ENCODE measurements around the gene LSS. TPM values are rescaled to one million over a fixed set of nuclear protein-coding genes. Genes with fewer than 3 reads are reported as not detected.
"Not testable (repeated sequence)": the region's sequence is repeated elsewhere in the genome, so short reads cannot be mapped to it uniquely, and the experiment has no call there.

Gene LSS
- total RNA-seq, 1 donor from 2014 or later: 92.0 TPM

GRCh38 chr21:46205166-46205565 lies 23.4 kb downstream of the LSS start:
- Mint-ChIP-seq H3K27ac (ENCODE audit: unreplicated experiment) (no peak overlapping the region), H3K4me3 (ENCODE audit: unreplicated experiment) (no peak overlapping the region), H3K36me3 (ENCODE audit: unreplicated experiment) (peaks cover 41% of the 10 kb centered on the region), H3K4me1 (ENCODE audit: unreplicated experiment) (no peaks in the 10 kb centered on the region), H3K27me3 (ENCODE audit: unreplicated experiment) (no peaks in the 10 kb centered on the region), H3K9me3 (ENCODE audit: unreplicated experiment) (no peaks in the 10 kb centered on the region)
- DNase-seq (ENCODE audit: extremely low spot score, unreplicated experiment): no peak
- TF ChIP-seq, protein P1, sequence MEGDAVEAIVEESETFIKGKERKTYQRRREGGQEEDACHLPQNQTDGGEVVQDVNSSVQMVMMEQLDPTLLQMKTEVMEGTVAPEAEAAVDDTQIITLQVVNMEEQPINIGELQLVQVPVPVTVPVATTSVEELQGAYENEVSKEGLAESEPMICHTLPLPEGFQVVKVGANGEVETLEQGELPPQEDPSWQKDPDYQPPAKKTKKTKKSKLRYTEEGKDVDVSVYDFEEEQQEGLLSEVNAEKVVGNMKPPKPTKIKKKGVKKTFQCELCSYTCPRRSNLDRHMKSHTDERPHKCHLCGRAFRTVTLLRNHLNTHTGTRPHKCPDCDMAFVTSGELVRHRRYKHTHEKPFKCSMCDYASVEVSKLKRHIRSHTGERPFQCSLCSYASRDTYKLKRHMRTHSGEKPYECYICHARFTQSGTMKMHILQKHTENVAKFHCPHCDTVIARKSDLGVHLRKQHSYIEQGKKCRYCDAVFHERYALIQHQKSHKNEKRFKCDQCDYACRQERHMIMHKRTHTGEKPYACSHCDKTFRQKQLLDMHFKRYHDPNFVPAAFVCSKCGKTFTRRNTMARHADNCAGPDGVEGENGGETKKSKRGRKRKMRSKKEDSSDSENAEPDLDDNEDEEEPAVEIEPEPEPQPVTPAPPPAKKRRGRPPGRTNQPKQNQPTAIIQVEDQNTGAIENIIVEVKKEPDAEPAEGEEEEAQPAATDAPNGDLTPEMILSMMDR (IDR thresholded peaks at IDR 0.05): no peak

- TF ChIP-seq, protein P1 (IDR thresholded peaks at IDR 0.05): no peak
- no peaks in the 10 kb centered on the region for H3K9me3 Mint-ChIP-seq (ENCODE audit: unreplicated experiment)
- no peaks in the 10 kb centered on the region for H3K27me3 Mint-ChIP-seq (ENCODE audit: unreplicated experiment)
- no peak overlapping the region for H3K27ac Mint-ChIP-seq (ENCODE audit: unreplicated experiment)
- H3K4me3 Mint-ChIP-seq (ENCODE audit: unreplicated experiment): no peak overlapping the region
- H3K36me3 Mint-ChIP-seq (ENCODE audit: unreplicated experiment): peaks cover 53% of the 10 kb centered on the region
- H3K4me1 Mint-ChIP-seq (ENCODE audit: unreplicated experiment): no peaks in the 10 kb centered on the region
- DNase-seq (ENCODE audit: extremely low spot score, unreplicated experiment): no peak
Observed at GRCh38 chr21:46203203-46203600, 25.4 kb downstream of the LSS start.

- TF ChIP-seq, protein P1 (IDR thresholded peaks at IDR 0.05): no peak
- H3K36me3 Mint-ChIP-seq (ENCODE audit: unreplicated experiment): peaks cover 54% of the 10 kb centered on the region
- no peak overlapping the region for H3K27ac Mint-ChIP-seq (ENCODE audit: unreplicated experiment)
Observed at GRCh38 chr21:46202592-46203202, 25.9 kb downstream of the LSS start.

DNA sequence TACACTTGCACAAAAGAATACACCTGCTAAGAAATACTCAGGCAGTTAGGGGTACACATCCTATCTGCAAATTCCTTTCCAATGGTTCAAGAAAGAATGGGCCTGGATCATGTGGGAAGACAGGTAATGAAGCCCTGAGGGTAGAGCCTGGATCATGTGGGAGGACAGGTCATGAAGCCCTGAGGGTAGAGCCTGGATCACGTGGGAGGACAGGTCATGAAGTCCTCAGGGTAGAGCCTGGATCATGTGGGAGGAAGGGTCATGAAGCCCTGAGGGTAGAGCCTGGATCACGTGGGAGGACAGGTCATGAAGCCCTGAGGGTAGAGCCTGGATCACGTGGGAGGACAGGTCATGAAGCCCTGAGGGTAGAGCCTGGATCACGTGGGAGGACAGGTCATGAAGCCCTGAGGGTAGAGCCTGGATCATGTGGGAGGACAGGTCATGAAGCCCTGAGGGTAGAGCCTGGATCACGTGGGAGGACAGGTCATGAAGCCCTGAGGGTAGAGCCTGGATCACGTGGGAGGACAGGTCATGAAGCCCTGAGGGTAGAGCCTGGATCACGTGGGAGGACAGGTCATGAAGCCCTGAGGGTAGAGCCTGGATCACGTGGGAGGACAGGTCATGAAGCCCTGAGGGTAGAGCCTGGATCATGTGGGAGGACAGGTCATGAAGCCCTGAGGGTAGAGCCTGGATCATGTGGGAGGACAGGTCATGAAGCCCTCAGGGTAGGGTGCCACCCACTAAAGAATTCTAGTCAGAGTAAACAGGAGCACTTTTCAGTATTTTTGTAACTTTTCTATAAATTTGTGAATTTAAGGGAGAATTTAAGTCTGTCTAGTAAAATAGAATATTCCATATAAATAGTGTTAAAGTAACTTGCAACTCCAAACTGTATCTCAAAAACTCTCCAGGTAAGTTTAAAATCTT lies 27.4 kb downstream of the LSS start:
- peaks cover 66% of the 10 kb centered on the region for H3K36me3 Mint-ChIP-seq (ENCODE audit: unreplicated experiment)
- not testable (repeated sequence) for H3K9me3 Mint-ChIP-seq (ENCODE audit: unreplicated experiment); H3K27ac Mint-ChIP-seq (ENCODE audit: unreplicated experiment)

More at GRCh38 chr21:46202592-46203202, 25.9 kb downstream of the LSS start:
- Mint-ChIP-seq H3K27me3 (ENCODE audit: unreplicated experiment) (no peaks in the 10 kb centered on the region), H3K4me1 (ENCODE audit: unreplicated experiment) (no peaks in the 10 kb centered on the region), H3K4me3 (ENCODE audit: unreplicated experiment) (no peak overlapping the region), H3K9me3 (ENCODE audit: unreplicated experiment) (no peaks in the 10 kb centered on the region)
- DNase-seq (ENCODE audit: extremely low spot score, unreplicated experiment): no peak

DNA sequence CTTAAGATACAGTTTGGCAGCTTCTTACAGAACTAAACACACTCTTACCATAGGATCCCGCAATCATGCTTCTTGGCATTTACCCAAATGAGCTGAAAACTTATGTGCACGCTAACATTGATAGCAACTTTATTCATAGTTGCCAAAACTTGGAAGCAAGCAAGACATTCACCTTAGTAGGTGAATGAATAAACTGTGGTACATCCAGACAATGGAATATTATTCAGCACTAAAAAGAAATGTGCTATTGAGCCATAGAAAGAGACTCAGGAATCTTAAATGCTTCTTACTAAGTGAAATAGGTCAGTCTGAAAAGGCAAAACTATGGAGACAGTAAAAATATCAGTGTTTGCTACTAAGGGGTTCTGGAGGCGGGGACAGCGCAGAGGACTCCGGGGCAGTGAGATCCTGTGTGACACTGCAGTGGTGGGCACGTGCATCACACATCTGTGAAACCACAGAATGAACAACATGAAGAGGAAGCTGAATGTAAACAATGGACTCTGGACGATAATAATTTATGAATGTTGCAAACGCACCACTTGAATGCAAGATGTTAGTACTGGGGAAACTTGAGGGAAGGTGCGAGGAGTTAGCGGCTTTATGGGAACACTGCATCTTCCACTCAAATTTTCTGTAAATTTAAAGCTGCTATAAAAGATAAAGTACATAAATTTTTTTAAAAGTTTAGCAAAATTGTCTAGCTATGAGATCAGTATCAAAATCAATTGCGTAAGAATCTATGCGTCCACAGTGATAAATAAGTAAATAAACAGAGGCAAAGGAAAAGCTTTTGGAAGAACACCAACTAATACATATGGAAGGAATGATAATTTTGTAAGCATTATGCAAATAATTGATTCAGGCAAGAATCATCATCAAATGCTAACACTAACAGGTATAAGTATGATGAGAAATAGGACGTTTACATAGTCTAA lies 28.9 kb downstream of the LSS start:
- peaks cover 61% of the 10 kb centered on the region for H3K36me3 Mint-ChIP-seq (ENCODE audit: unreplicated experiment)
- TF ChIP-seq, protein P1 (IDR thresholded peaks at IDR 0.05): no peak

More for the DNA sequence above, 27.4 kb downstream of the LSS start:
- H3K27me3 Mint-ChIP-seq (ENCODE audit: unreplicated experiment); H3K4me3 Mint-ChIP-seq (ENCODE audit: unreplicated experiment); DNase-seq (ENCODE audit: extremely low spot score, unreplicated experiment); H3K4me1 Mint-ChIP-seq (ENCODE audit: unreplicated experiment): not testable (repeated sequence)

More for the DNA sequence above, 28.9 kb downstream of the LSS start:
- Mint-ChIP-seq H3K4me1 (ENCODE audit: unreplicated experiment) (no peaks in the 10 kb centered on the region), H3K4me3 (ENCODE audit: unreplicated experiment) (no peak overlapping the region), H3K27me3 (ENCODE audit: unreplicated experiment) (no peaks in the 10 kb centered on the region), H3K9me3 (ENCODE audit: unreplicated experiment) (no peaks in the 10 kb centered on the region), H3K27ac (ENCODE audit: unreplicated experiment) (no peak overlapping the region)
- DNase-seq (ENCODE audit: extremely low spot score, unreplicated experiment): no peak
